HG03469 (cell line): ENCODE measurements around the gene RAP1B.
"Not testable (repeated sequence)": the region's sequence is repeated elsewhere in the genome, so short reads cannot be mapped to it uniquely, and the experiment has no call there.

Experiments used
- ATAC-seq: cut with Tn5 transposase; IDR thresholded peaks from one replicate; pipeline ENCODE4 v1.9.1; 2021; ENCODE audit warnings: mild to moderate bottlenecking, moderate library complexity, moderate number of reproducible peaks; ENCODE audit not compliant: unreplicated experiment

RAP1B gene

GRCh38 chr12:68631227-68631626 lies 20.5 kb downstream of the RAP1B start:
- no peak for ATAC-seq

DNA sequence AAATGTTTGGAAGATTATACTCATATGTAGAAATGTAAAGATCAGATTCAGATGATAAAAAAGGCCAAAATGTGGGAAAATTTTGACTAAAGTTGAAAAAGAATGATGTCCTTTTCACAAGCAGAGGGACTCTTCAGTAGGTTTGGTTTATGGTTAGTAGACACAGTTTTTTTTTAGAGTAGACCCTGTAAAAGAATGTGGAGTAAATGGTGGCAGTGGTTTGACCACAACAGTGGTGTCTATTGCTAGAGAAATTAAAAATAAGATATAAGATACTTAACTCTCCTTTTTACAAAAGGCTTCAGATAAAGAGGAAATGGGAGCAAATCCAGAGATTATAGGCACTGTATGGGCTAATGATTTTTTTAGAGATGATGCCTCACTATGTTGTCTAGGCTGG lies 21.8 kb downstream of the RAP1B start:
- ATAC-seq, result no peak

- no peak for ATAC-seq
Measured at GRCh38 chr12:68633614-68634558, 23.2 kb downstream of the RAP1B start.

DNA sequence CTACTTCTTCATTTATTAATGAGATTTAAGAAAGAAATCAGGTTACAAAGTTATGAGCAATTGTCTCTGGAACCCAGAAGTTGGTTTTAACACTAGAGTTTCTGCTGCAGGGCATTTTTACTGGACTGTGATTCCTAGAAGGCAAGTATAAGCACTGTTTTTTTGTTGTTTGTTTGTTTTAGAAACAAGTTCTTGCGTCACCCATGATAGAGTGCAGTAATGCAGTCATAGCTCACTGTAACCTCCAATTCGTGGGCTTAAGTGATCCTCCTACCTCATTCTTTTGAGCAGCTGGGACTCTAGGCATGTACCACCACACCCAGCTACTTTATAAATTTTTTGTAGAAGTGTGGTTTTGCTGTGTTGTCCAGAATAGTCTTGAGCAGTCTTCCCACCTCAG lies 25.6 kb downstream of the RAP1B start:
- ATAC-seq, result no peak

- not testable (repeated sequence) for ATAC-seq
Measured at GRCh38 chr12:68637439-68637838, 26.7 kb downstream of the RAP1B start.

DNA sequence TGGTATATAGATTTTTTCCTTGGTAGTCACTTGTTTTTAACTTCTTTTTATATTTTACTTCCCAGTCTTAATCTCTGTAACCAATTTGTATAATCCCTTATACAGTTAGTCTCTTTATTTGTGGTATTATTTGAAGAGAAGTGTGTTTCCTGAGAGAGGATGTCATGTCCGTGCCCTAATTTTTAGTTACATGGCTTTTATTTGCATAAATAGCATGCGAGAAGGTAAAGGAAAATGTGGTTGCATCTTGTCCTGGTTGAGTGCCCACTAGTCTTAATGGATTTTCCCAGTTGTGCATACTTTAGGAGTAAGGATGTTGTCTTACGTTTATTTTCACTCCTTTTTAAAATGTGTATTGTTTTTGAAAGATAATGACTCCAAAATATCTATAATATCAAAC lies 27.5 kb downstream of the RAP1B start:
- no peak for ATAC-seq

DNA sequence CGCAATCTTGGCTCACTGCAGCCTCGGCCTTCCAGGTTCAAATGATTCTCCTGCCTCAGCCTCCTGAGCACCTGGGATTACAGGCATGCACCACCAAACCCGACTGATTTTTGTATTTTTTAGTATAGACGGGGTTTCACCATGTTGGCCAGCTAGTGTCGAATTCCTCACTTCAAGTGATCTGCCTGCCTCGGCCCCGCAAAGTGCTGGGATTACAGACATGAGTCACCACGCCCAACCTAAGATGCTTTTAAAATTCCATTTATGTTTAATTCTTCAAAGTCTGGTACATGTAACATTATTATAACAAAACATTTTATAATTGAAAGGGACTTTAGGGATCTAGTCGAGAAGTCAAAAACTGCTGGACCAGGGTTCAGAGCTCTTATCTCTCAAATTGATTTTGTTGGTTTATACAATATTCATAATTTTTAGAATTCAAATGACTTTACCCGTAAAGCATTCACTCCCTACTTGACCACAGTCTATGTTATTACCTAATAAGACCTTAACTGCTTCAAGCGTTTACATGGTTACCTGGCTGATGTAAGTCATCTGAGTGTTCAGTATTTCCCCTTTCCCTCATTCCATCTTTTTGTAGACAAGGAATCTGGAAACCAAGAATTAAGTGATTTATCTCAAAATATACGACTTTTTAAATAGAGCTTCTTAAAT lies 28.2 kb downstream of the RAP1B start:
- no peak for ATAC-seq

DNA sequence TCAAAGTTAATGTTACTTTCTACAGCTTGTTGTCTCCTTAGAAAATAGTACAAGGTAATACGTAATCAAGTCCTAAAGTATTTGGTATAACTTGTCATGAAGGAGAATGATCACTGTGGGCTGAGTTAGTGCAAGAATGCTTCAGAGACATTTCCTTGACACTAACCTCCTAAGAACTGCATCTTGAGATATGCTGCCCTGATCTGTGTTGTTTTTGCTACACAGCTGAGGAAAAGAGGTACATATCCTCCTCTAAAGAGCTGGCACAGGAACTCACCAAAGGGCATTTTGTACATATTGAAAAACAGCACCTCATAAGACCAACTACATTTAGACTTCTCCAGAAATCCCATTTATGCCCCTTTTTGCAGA lies 28.7 kb downstream of the RAP1B start:
- no peak for ATAC-seq

- ATAC-seq, result peak; percentile 77
Measured at GRCh38 chr12:68641138-68641537, 30.4 kb downstream of the RAP1B start.

DNA sequence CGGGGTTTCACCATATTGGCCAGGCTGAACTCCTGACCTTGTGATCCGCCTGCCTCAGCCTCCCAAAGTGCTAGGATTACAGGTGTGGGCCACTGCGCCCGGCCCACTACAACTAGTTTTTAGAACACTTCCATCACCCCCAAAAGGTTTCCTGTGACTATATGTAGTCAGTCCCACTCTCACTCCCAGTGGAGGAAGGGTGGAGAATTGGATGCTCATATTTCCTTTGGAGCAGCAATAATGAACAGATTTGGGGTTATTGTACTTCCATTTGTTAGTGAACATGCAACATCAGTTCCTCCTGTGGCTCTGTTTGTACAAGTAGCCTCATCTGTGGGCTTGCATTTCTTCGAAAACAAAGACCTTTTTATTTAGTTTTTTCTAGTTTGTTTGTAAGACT lies 35.8 kb downstream of the RAP1B start:
- no peak for ATAC-seq

- no peak for ATAC-seq
Measured at GRCh38 chr12:68647507-68647906, 36.8 kb downstream of the RAP1B start.

- no peak for ATAC-seq
Measured at GRCh38 chr12:68648179-68648578, 37.5 kb downstream of the RAP1B start.

DNA sequence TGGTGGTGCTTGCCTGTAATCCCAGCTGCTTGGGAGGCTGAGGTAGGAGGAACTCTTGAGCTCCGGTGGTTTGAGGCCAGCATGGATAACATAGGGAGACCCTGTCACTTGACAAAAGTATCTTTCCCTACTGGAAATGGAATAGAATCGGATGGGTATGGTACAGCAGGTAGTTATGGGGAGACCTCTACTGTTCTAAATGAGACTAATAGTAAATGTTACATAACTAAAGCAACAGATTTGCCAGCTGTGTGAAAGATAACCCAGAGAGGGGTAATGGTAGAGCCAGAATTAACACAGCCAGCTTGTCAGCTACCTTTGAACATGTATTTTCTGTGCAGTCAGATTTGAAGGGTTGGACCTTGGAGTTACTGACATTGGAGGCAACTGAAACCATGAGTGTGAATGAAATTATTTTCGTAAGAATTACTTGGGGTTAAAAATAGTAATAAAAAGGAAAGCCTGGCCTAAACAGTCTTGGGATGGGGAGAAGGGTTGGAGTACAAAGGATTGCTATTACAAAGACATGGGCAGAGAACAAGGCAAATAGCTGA lies 54.4 kb downstream of the RAP1B start:
- no peak for ATAC-seq

- ATAC-seq, result no peak
Measured at GRCh38 chr12:68667291-68667690, 56.6 kb downstream of the RAP1B start.

- ATAC-seq, result no peak
Measured at GRCh38 chr12:68667896-68668295, 57.2 kb downstream of the RAP1B start.

- ATAC-seq, result no peak
Measured at GRCh38 chr12:68671179-68671578, 60.5 kb downstream of the RAP1B start.

- no peak for ATAC-seq
Measured at GRCh38 chr12:68673788-68674187, 63.1 kb downstream of the RAP1B start.

DNA sequence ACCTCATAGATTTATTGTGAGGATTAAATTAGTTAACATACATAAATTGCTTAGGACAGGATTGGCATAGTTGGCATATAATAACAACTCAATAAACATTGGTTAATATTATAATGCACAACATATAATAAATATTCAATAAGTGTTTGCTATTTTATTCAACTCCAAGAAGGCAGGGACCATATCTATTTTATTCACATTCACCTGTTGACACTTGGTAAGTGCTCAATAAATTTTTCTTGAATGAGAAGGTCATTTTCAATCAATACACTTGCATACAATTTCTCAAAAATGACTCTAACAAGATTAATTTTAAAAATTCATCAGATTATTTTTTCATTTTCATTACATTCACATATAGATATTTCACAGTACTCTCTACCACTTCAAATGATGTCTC lies 63.7 kb downstream of the RAP1B start:
- no peak for ATAC-seq

GRCh38 chr12:68675101-68675842 lies 64.6 kb downstream of the RAP1B start:
- no peak for ATAC-seq

GRCh38 chr12:68676854-68677253 lies 66.2 kb downstream of the RAP1B start:
- ATAC-seq, result not testable (repeated sequence)

DNA sequence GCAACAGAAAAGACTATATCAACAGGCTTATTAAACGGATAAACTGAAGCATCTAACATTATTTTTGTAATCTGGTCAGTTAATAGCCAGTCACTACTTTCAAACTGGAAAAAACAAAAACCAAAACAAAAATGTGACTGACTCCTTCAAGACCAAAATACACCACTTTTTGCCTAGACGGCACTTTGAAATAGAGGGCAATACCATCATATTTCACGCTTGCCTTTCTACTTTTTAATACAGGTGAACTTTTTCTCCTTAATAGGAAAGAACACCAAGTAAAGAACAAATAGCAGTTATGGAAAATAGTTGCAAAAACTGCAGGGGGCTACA lies 75.5 kb downstream of the RAP1B start:
- ATAC-seq, result no peak
